Right lobe of liver (tissue), 6 donors: Measurements from ENCODE around the gene KLHL5. TPM values are rescaled to one million over a fixed set of nuclear protein-coding genes. Genes with fewer than 3 reads are reported as not detected.

Source experiments
- ATAC-seq, 4 donors: fragments of 200-7000 bp; cut with Tn5 transposase; one replicate each; pipeline ENCODE4 v1.9.1; 2020; ENCODE audit warnings: mild to moderate bottlenecking in 4 of 4, moderate library complexity in 4 of 4
- DNase-seq, 3 donors: peaks; one replicate each; pipeline ENCODE4 v3.0.0-alpha.2; 2020
- H3K27ac ChIP-seq, 3 donors: fragments of 200-600 bp; one replicate each; pipeline ENCODE4 v1.8.0; 2022
- H3K27me3 ChIP-seq, 2 donors: fragments of 200-600 bp; one replicate each; pipeline ENCODE4 v1.8.0; 2022
- H3K36me3 ChIP-seq, 4 donors: fragments of 200-600 bp; sonication (generic) in 1 of 4; one replicate each; pipeline versions ENCODE4 v1.5.1 to v1.8.0; 2017 to 2022; ENCODE audit warnings: control low read depth in 1 of 4
- H3K4me1 ChIP-seq, 4 donors: fragments of 200-600 bp; sonication (generic) in 1 of 4; one replicate each; pipeline versions ENCODE4 v1.5.1 to v1.8.0; 2017 to 2022; ENCODE audit warnings: control low read depth in 1 of 4
- H3K4me3 ChIP-seq, 3 donors: fragments of 200-600 bp; one replicate each; pipeline ENCODE4 v1.8.0; 2022
- H3K9me3 ChIP-seq, 4 donors: fragments of 200-600 bp; sonication (generic) in 1 of 4; one replicate each; pipeline versions ENCODE4 v1.5.1 to v1.8.0; 2017 to 2022; ENCODE audit warnings: control low read depth in 1 of 4
- POLR2A ChIP-seq: fragments of 450-650 bp; IDR thresholded peaks from one replicate; pipeline ENCODE4 v1.6.1; 2017; ENCODE audit warnings: antibody characterized with exemption, mild to moderate bottlenecking
- WGBS: methylation state at CpG from one replicate; pipeline ENCODE4 v1.1.6; 2018; ENCODE audit warnings: low coverage, low lambda C conversion rate; ENCODE audit not compliant: insufficient coverage; ENCODE audit errors: missing lambda C conversion rate; 5-methylcytosine and 5-hydroxymethylcytosine counted together
- intact Hi-C, 2 donors: fragments of 100-400 bp; cut with DNase I; formaldehyde crosslinking; loops; one replicate each; pipeline versions ENCODE4 v1.11.2 to v1.14.1; 2022
- total RNA-seq, 6 experiments: library from RNA; depleted of rRNA in 2 of 6; stranded (reverse); fragments of >200 nt in 2 of 6; fragmentation: NEBNext Ultra II Directional in 3 of 6; extraction: Animal tissue kit (Norgen Biotek cat#: 25700) in 3 of 6; gene quantifications; one replicate each; pipeline versions ENCODE4 v1.1.0 to v1.2.4, GENCODE V29; 2016 to 2023
- TF ChIP-seq, protein P1 (sequence below), 4 donors: fragments of 200-600 bp in 3 of 4; fragments of 450-650 bp in 1 of 4; IDR thresholded peaks; one replicate each; pipeline versions ENCODE4 v1.5.1 to v1.8.0; 2016 to 2022; ENCODE audit warnings: antibody characterized with exemption in 4 of 4, mild to moderate bottlenecking in 2 of 4
- donor health status: DM: no; HTN: yes; CAD: no.
- donor health status: DM: no; HTN: no; CAD: no.
- donor health status: DM: no; HTN: no; CAD: no.
- donor health status: DM: no; HTN: yes; CAD: no.
- donor health status: DM: no; HTN: yes; CAD: no.

The KLHL5 gene
- total RNA-seq, 6 experiments from 2014 or later = 25.5 to 88.0 (median 42.2) TPM

DNA sequence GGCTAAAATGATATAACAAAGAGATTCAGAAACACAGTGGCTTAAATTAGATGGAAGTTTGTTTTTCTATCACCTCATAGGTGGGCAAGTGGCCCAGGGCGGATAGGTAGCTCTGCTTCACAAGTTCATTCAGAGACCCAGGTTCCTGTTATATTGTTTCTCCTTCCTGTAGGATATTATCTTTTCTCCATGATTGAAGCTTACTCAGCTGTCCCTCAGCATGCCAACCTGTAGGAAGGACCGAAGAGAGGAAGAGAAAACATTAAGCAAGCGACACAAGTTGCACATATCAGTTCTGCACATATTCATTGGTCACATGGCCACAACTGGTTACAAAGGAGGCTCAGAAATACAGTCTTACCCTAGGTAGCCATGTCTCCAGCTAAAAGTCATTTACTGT is 6.9 kb downstream of the KLHL5 start:
- Histone ChIP-seq H3K4me1 (no peaks in the 10 kb centered on the region), H3K27ac (no peak overlapping the region), H3K9me3 (no peaks in the 10 kb centered on the region), H3K4me3 (no peak overlapping the region), H3K36me3 (peaks cover 0 to 3% (median 0%) of the 10 kb centered on the region in 4 donors), H3K27me3 (no peaks in the 10 kb centered on the region)
- no peak for TF ChIP-seq POLR2A
- TF ChIP-seq, protein P1, sequence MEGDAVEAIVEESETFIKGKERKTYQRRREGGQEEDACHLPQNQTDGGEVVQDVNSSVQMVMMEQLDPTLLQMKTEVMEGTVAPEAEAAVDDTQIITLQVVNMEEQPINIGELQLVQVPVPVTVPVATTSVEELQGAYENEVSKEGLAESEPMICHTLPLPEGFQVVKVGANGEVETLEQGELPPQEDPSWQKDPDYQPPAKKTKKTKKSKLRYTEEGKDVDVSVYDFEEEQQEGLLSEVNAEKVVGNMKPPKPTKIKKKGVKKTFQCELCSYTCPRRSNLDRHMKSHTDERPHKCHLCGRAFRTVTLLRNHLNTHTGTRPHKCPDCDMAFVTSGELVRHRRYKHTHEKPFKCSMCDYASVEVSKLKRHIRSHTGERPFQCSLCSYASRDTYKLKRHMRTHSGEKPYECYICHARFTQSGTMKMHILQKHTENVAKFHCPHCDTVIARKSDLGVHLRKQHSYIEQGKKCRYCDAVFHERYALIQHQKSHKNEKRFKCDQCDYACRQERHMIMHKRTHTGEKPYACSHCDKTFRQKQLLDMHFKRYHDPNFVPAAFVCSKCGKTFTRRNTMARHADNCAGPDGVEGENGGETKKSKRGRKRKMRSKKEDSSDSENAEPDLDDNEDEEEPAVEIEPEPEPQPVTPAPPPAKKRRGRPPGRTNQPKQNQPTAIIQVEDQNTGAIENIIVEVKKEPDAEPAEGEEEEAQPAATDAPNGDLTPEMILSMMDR (IDR thresholded peaks at IDR 0.05) = no peak
- DNase-seq (no peak), ATAC-seq (peak in 1 of 4 donors; percentile 25)
- intact Hi-C loops = no loop called here
- WGBS = 67% methylated on average over 3 of the region's 3 CpGs

DNA sequence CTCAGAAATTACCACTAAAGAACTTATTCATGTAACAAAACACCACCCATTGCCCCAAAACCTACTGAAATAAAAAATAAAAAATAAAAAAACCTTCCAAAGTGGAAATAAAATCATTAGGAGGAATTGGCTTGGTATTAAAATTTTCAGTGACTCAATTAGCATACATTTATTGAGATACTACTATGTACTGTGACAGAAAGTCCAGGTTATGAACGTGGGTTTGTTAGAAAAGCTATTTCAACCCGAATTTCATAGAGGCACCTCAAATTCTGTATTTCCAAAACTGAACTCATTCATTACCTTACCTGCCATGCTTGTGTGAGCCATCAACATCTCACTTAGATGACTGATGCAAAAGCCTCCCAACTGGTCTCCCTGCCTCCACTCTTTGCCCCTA is 16.8 kb downstream of the KLHL5 start:
- WGBS = 88% methylated on average over 2 of the region's 2 CpGs
- no peak for DNase-seq
- no peak overlapping the region for H3K27ac ChIP-seq
- H3K9me3 ChIP-seq = no peaks in the 10 kb centered on the region
- H3K27me3 ChIP-seq = no peaks in the 10 kb centered on the region
- no peaks in the 10 kb centered on the region for H3K4me1 ChIP-seq
- peaks cover 0 to 10% (median under 1%) of the 10 kb centered on the region in 4 donors for H3K36me3 ChIP-seq
- intact Hi-C loops = no loop called here
- no peak for ATAC-seq
- TF ChIP-seq POLR2A = no peak
- TF ChIP-seq, protein P1 (IDR thresholded peaks at IDR 0.05) = no peak
- no peak overlapping the region for H3K4me3 ChIP-seq

DNA sequence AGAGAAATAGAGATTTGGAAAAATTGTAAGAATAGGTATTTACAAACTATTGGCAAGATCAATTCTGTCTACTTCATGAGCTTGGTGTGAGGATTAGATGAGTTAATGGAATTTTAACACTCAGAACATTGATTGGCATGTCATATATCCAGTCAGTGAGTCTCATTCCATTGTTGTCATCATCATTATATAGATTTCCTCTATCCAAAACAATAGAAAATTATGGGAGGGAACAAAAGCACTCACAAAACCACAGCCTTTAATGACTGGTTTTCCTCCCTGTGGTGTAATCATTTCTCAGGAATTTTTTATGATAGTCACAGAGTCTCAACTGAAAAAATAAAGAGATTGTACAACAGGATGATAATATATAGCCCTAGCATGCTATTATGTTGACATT is 21.1 kb downstream of the KLHL5 start:
- Histone ChIP-seq H3K27me3 (no peaks in the 10 kb centered on the region), H3K9me3 (no peaks in the 10 kb centered on the region), H3K4me3 (no peak overlapping the region), H3K27ac (no peak overlapping the region), H3K36me3 (peaks cover 0 to 10% (median 2%) of the 10 kb centered on the region in 4 donors), H3K4me1 (no peaks in the 10 kb centered on the region)
- ATAC-seq (no peak), DNase-seq (no peak)
- TF ChIP-seq, protein P1 (IDR thresholded peaks at IDR 0.05) = no peak
- no peak for TF ChIP-seq POLR2A
- intact Hi-C loops = no loop called here

DNA sequence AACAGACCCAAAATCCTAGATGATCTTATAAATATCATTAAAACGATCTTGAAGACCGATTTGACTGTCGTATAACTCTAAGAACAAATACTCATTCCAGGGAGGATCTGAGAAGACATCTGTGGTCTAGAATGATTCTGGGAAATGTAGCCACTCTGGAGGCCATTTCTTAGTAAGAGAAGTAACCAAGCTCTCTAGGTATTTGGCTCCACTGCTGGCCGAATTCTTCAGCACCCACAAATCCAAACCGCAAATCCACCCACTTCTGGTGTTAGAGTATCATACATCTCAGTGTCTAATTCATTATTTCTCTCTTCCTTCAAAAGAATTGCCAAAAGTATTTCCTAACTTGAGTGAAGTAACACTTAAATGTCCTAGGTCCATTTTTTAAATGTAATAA is 23.9 kb downstream of the KLHL5 start:
- DNase-seq = no peak
- Histone ChIP-seq H3K4me1 (no peaks in the 10 kb centered on the region), H3K4me3 (no peak overlapping the region), H3K9me3 (no peaks in the 10 kb centered on the region), H3K27me3 (no peaks in the 10 kb centered on the region), H3K27ac (no peak overlapping the region), H3K36me3 (peaks cover 0 to 10% (median 2%) of the 10 kb centered on the region in 4 donors)
- no peak for ATAC-seq
- no peak for TF ChIP-seq POLR2A
- TF ChIP-seq, protein P1 (IDR thresholded peaks at IDR 0.05) = no peak
- intact Hi-C loops = no loop called here
- WGBS = 89% methylated on average over 3 of the region's 5 CpGs

DNA sequence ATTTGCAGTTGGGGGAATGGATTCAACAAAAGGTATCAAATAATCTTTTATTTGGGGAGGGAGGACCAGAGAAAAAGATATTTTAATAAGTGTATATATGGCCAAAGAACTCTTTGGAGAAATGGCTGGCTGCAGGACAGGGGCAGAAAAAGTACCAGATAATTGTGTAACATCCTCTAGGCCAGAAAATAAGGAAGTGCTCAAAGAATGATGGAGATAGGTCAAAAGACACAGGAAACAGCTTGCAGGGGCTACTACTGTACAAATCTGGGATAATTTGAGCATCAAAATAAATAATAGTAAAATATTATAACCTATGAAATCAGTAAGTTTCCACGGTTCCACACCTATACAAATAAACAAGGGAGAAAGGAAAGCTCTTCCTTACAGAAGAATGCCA is 34.8 kb downstream of the KLHL5 start:
- peak in 3 of 4 donors; percentile 49 to 76 (median 50) for ATAC-seq
- no peak for DNase-seq
- no peak overlapping the region for H3K4me3 ChIP-seq
- intact Hi-C loops = no loop called here
- TF ChIP-seq, protein P1 (IDR thresholded peaks at IDR 0.05) = no peak
- no peak for TF ChIP-seq POLR2A
- no peaks in the 10 kb centered on the region for H3K36me3 ChIP-seq
- H3K27me3 ChIP-seq = no peaks in the 10 kb centered on the region
- H3K4me1 ChIP-seq = peaks cover 0 to 7% (median 0%) of the 10 kb centered on the region in 4 donors
- H3K9me3 ChIP-seq = no peaks in the 10 kb centered on the region
- no peak overlapping the region for H3K27ac ChIP-seq
- WGBS = 19% methylated on average over 1 of the region's 1 CpG
